HG02973 (cell line): Measurements from ENCODE around the gene DUOXA2.
"Not testable (repeated sequence)": the region's sequence is repeated elsewhere in the genome, so short reads cannot be mapped to it uniquely, and the experiment has no call there.

ENCODE experiments used
- ATAC-seq: cut with Tn5 transposase; IDR thresholded peaks from one replicate; pipeline ENCODE4 v1.9.1; 2021; ENCODE audit warnings: moderate library complexity; ENCODE audit not compliant: unreplicated experiment

Gene DUOXA2

DNA sequence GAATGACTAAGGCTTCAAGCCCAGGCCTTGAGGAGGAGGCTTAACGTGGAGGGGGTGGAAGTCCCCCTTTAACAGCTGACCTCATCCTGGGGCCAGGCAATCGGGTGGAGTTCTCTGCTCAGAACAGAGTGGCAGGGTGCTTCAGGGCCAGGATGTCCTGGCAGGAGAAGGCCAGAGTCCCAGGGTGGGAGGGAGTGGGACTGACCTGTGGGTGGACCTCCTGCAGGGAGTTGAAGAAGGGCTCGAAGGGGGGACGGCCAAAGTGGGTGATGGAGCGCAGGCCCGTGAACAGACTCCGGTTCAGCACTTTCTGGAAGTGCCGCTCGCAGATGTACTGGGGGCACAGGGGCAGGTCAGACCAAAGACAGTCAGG is 19.8 kb upstream of the DUOXA2 start:
- no peak for ATAC-seq

DNA sequence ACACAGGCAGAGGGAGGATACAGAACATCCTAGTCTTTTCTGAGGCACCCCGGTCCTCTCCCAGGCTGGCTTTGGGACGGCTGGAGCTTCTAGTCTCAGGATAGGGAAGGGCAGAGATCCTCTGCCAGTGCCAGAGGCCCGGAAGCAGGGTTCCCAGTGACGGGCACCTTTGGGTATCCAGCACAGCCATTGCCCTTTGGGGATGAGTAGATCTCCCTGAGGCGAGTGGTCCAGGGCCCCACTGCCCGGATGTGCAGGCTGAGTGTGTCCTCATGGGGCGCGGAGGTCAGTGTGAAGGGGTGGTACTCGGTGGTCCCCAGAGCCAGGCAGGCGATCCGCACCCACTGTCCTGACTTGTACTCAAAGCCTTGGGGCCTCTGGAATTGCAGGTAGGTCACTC is 18.5 kb upstream of the DUOXA2 start:
- ATAC-seq, result no peak

DNA sequence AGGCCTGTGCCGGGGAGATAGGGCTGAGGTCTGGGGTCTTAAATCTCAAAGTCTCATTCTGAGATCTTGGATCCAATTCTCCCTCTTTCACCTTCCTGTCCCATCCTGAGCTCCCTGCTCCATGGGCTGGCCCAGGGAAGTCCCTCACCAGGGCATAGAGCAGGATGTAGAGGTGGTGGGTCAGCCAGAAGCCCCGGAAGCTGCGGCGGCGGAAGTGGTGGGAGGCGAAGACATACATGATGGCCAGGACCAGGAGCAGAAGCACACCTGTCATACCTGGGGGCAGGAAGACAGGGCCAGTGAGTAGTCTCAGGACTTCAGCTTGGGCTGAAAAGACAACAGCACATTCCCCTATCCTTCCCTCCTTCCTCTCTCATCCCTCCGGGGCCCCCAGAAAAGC is 16.7 kb upstream of the DUOXA2 start:
- ATAC-seq, result no peak

- ATAC-seq, result no peak
Measured at GRCh38 chr15:45099549-45100165, 14.5 kb upstream of the DUOXA2 start.

DNA sequence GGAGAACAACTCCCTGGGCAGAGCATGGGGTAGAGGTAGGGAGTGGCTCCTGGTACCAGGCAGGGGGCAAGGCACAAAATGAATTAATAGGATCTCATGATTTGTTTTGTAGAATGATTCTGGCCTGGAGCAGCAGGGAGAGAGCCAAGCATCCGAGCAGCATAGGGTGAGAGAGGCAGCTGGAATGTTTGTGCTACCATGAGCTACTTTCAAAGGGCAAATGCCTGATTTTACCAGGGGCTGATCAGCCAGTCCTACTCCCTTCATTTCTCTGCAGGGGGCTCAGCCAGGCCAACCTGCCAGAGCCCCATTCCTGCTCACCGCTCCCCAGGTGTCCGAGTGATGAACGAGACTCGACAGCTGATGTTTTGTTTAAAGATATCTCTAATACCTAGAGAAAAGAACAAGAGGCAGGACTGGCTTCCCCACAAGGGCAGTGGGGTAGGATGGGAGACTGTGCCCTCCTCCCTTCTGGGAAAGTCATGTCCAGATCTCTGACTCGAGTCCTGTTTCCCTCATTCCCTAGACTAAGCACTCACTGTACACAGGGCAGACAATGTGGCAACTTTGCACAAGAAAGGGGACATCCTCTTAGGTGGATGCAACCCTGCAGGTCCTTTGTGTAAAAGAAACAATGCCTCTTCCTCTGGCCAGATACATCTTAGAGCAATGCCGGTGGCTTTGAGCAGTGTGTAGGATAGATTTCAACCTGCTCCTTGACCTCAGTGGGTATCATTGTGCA is 13.1 kb upstream of the DUOXA2 start:
- ATAC-seq, result no peak

DNA sequence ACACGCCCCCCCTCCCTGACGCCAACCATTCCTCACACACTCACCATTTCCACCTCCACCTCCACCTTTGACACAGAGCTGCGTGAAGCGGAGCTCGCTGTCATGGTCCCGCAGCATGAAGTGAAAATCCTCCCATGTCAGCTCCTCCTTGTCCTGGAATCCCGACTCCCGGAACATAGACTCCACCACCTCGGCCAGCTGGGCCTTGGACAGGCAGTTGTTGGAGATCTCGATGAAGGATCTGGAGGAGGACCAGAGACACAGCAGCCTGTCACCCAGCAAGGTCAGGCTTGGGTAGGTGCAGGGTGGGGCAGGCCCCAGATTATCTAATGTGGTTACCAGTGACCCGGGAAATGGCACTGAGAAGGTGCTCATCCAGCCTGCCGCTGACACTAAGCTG is 12.4 kb upstream of the DUOXA2 start:
- ATAC-seq, result no peak

DNA sequence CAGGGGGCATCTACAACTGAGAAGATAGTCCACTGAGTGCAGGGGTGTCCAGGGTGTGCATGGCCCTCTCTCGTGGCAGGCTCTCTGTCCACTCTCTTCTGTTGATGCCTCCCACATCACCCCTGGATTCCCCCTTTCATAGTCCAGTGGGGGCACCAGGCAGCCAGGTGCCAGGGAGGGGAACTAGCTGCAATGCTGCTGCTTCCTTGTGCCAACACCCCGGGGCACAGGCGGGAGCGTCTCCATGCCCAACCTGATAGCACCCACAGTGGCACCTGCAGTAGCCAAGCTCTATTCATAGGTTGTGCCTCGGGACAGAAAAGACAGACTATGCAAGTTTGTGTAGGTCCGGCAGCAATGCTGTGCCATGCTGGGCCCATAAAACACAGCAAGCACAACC is 11.9 kb upstream of the DUOXA2 start:
- ATAC-seq, result no peak

DNA sequence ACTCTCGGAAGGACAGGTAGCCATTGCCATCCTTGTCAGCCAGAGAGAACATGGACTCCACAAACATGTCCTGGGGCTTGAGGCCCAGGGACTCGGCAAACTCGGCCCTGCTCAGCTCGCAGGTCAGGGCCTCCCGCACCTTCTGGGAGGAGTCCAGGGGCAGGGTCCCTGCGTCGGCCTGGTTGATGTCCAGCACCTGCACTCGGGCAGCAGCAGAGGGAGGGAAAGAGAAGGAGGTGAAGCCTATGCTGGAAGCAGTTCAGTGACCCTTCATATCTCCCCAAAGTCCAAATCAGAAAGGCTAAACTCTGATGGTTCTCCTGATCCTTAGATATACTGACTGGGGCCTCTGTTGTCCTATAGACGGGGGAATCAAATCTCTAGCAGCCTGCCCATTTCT is 10.0 kb upstream of the DUOXA2 start:
- ATAC-seq, result not testable (repeated sequence)

DNA sequence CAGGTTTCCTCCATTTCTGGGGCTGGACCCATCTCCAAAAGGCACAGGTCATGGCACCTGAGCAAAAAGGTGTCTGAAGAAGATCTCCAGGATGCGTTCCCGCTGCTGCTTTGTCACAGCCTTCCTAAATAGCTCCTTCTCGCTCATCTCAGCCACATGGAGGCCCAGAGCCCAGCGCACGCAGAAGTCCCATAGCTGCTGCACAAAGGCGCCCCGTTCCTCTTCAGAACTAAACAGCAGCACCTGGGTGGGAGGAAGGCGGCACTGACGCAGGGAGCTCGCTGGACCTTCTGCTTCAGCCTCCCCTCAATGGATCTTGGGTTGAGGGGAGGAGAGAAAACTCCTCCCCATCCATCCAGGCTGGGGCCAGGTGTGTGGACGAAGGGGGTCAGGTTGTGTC is 8.5 kb upstream of the DUOXA2 start:
- ATAC-seq, result no peak

DNA sequence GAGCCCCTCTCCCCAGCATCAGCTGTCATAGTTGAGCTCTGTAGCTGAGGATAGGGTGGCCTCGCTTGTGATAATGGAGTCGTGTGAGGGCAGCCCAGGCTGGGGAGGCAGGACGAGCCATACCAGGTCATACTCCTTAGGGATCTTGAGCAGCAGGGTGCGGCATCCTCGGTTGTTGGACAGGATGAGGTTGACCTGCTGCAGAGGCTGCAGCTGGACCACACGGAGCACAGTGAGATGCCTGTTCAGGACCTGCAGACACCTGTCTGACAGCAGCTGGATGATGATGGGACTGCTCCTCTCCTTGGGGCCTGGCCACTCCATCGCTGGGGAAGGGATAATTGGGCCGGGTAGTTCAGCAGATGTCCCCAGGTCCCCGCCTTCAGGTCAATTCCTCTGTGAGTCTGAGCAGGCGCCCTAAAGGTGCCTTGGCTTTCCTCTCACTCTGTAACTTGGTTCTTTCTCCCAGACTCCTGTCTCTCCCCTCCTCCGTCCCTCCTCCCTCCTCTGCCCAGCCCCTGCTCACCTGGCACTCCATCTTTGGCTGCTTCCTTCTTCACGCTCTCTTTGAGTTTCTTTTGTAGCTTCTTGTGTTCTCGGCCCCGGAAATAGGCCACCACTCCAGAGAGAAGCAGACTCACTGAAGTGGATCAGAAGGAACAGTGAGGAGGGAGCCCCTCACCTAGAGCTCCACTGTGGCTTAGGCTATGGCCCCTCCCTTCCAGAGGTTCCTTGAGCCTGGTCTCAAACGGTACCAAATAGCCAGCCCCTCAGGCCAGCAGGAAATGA is 7.9 kb upstream of the DUOXA2 start:
- ATAC-seq, result no peak

- no peak for ATAC-seq
Measured at GRCh38 chr15:45107941-45108630, 6.0 kb upstream of the DUOXA2 start.

DNA sequence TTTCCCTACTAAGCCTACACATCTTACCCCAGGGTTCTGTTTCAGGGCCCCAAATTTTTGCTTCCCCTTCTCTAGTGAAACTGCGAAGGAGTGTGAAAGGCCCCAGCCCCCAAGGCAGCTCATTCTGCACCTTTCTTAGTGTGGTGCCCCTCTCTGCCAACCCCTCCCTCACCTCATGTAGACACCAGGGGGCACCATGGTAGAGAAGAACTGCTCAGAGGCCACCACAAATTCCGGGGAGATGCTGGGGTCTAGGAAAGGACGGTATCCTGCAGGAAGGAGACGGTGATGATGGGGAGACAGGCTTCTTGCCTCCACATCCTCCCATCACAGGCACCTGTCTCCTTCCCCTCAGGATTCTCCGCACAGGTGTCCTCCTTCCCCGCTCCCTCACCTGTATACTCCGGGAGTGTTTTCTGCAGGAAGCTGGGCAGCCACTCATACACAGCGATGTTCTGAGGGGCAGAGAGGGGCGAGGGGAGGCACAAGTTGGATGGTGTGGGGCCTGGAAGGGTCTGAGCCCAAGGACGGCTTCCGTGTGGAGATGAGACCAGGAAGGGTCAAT is 3.8 kb upstream of the DUOXA2 start:
- no peak for ATAC-seq

DNA sequence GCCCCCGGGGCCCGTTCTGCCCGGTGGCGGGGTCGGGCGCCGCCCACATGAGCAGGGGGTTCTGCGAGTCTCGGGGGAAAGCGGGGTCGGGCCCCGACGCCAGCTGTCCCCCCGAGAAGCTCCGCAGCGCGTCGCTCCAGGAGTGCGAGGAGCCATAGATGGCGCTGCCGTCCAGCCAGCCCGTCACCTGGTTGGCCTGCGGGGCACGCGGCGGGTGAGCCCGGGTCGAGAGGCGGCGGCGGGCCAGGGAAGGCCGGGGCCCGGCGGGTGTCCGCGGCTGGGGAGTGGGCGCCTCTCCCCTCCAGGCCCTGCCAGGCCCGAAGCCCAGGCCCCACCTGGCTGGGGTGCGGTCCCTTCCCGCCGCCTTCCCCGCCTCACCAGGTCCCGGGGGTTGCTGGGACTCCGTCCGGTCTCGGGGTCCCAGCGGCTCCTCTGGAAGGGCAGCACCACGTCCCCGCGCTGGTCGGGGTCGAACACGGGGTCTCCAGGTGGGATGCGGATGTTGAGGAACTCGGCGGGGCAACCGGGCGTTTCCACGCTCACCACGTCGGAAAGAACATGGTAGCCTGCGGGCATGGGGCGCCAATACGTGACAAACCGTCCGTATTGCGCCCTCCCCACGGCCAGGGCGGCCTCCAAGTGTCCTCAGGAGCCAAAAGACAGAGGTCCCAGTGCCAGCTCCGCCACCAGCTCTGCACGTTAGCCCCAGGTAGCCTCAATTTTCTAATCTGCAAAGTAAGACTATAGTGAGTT is 2.6 kb upstream of the DUOXA2 start:
- ATAC-seq, result no peak

- no peak for ATAC-seq
Measured at GRCh38 chr15:45112143-45112590, 2.0 kb upstream of the DUOXA2 start.

DNA sequence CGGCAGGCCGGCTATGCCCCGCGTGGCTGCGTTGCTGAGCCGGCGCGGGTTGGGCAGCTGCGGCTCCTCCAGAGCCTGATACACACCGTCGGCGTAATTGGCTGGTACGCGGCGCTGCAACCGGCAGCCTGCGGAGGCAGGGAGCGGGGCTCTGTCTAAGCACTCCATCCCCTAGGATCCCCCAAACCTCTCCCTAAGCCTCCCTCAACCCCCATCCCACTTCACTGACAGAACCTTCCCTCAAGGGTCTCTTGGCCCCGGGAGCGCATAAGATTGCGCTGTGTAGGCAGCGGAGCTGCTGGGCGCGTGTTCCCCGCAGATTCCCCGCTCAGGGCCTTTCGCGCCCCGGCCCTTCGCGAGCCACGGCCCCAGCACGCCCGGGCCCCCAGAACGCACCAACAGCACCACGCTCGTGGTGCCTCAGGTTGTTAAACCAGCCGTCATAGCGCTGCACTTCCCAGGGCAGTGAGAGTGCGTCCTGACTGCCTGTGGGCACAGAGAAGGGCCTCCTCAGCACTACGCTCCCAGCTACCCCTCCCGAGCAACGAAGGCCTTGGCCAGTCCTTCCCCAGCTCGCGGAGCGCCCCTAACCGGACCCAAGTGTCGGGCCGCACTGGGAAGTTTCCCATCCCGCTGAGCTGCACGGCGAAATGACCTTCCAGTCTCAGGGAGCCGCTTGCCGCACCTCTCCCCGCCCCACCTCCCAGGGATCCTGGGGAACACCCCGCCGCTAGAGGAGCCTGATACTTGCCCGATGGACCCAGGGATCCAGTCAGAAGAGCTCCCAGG is 1.3 kb upstream of the DUOXA2 start:
- ATAC-seq, result no peak

DNA sequence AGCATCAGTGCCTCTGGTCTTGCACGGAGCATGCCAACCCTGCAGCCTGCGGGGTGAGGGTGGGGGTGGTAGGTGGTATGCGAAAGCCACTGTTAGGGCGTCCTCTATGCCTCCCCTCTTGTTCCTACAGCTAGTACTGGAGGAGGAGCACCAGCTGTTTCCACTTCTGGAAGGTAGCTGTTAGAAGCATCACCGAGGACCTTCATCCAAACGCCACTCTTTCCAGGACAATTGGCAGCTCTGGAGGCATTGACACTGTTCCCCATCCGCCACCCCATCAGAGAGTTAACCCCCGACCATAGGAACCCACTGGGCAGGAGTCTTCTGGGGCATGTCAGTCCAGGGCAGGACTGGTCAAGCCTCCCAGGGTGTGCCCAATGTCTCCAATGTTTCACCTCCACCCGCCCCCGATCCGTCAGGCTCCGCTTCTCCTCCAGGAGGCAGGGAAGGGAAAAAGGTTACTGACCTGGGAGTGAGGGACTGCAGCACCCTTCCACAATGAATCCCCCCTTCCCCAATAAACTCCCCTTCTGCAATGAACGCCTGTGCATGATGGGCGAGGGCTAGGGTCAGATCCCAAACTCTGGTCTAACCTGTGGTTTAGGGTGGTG is 641 bp upstream of the DUOXA2 start:
- no peak for ATAC-seq

DNA sequence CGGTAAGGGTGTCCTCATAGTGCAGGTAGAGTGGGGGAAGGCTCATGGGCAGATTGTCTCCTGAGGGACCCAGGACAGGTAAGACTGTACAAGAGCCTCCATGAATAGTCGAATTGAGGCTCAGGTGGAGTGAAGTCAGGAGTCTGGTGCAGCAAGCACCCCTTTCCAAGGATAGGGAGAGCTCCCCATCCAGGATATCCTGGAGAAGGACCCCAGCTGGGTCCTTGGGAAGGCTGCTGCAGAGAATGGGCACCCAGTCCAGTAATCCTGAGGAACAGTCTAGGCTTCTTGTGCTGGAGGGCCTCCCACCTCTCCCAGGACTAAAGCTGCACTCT is 592 bp downstream of the DUOXA2 start:
- no peak for ATAC-seq

GRCh38 chr15:45115312-45115820 is 1.2 kb downstream of the DUOXA2 start:
- ATAC-seq, result no peak

DNA sequence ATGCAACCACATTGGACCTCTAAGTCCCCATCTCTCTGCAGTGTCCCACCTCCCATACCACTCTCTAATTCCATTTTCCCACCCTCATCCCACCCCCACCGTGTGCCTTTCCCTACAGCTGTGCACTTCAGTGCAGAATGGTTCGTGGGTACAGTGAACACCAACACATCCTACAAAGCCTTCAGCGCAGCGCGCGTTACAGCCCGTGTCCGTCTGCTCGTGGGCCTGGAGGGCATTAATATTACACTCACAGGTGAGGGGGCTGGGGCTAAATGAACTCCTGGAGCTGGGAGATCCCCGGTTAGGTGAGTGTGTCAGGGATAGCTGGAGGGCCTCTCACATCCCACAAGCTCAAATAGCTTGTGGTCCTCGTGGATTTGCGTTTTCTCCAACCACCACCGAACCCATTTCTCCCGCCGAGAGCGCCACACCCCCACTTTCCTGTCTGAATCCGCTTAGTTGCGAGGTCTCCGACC is 1.9 kb downstream of the DUOXA2 start:
- no peak for ATAC-seq
